Endothelial cell of umbilical vein (primary cell): Measurements from ENCODE around the gene SELENOM. TPM values are rescaled to one million over a fixed set of nuclear protein-coding genes. Genes with fewer than 3 reads are reported as not detected.

Experiments
- BruUV-seq: library from RNA; stranded (reverse); fragments of 400-500 nt; replicated peaks from 2 replicates; lab custom pipeline; 2021; lab: Mats Ljungman, UMichigan
- CTCF ChIA-PET: fragments of 300-600, 350-600 bp; sonication (Branson Sonifier 250); formaldehyde crosslinking; loops from one replicate; lab custom pipeline; 2021; ENCODE audit warnings: antibody characterized with exemption, inconsistent platforms; lab: Charles Lee
- POLR2A ChIA-PET: fragments of 300-600, 350-600 bp; sonication (Branson Sonifier 250); formaldehyde crosslinking; loops from one replicate; lab custom pipeline; 2021; ENCODE audit warnings: antibody characterized with exemption, inconsistent platforms; lab: Charles Lee
- DNase-seq: peaks from one replicate; pipeline ENCODE4 v3.0.0-alpha.2; 2011; ENCODE audit warnings: low read depth, low spot score
- FAIRE-seq: peaks from 2 replicates; lab custom pipeline; 2011; peaks lifted over from hg19 to GRCh38; lab: Jason Lieb, UNC
- H2AFZ ChIP-seq: 2 replicates; pipeline ENCODE4 v1.6.0; 2012; ENCODE audit warnings: low read depth, low read length, control low read depth, inconsistent platforms
- H3K27ac ChIP-seq: 2 replicates; pipeline ENCODE4 v1.5.1; 2011; ENCODE audit warnings: low read depth, mild to moderate bottlenecking, control low read depth, low read length, moderate library complexity; ENCODE audit not compliant: insufficient read depth
- H3K27me3 ChIP-seq, 2 experiments: 2 replicates each; pipeline versions ENCODE4 v1.6.0 to v1.6.1; 2011; ENCODE audit warnings: low read length in 2 of 2, mixed read lengths in 1 of 2; ENCODE audit not compliant: control insufficient read depth in 2 of 2, insufficient read depth in 2 of 2
- H3K36me3 ChIP-seq, 2 experiments: 2 replicates in 1 of 2; 3 replicates in 1 of 2; pipeline ENCODE4 v1.5.1; 2011; ENCODE audit warnings: low read length in 2 of 2, mild to moderate bottlenecking in 1 of 2, moderate library complexity in 1 of 2; ENCODE audit not compliant: control insufficient read depth in 2 of 2, insufficient read depth in 2 of 2; ENCODE audit errors: extremely low read depth in 1 of 2
- H3K4me1 ChIP-seq: 3 replicates; pipeline ENCODE4 v1.5.1; 2011; ENCODE audit warnings: mild to moderate bottlenecking, low read length; ENCODE audit not compliant: control insufficient read depth, insufficient read depth; ENCODE audit errors: extremely low read depth
- H3K4me2 ChIP-seq: 2 replicates; pipeline ENCODE4 v1.6.1; 2011; ENCODE audit warnings: low read length, control low read depth, mixed read lengths; ENCODE audit not compliant: insufficient read depth
- H3K4me3 ChIP-seq, 3 experiments: fragments of 200-600 bp in 1 of 3; sonication (generic), shearing (Covaris generic) in 1 of 3; replicated peaks in 1 of 3; 2 replicates each; pipeline ENCODE4 v1.5.1; 2011 to 2016; ENCODE audit warnings: control low read depth in 3 of 3, low read length in 3 of 3, mild to moderate bottlenecking in 2 of 3, inconsistent platforms in 1 of 3, low read depth in 1 of 3, moderate library complexity in 1 of 3; ENCODE audit not compliant: insufficient read depth in 1 of 3
- H3K79me2 ChIP-seq: 2 replicates; pipeline ENCODE4 v1.6.0; 2012; ENCODE audit warnings: low read length, inconsistent platforms; ENCODE audit not compliant: control insufficient read depth, insufficient read depth
- H3K9ac ChIP-seq: replicated peaks from 2 replicates; pipeline ENCODE3; 2011; ENCODE audit warnings: low read length, control low read depth; ENCODE audit not compliant: insufficient read depth; ENCODE audit errors: extremely low read depth
- H3K9me1 ChIP-seq: replicated peaks from 3 replicates; pipeline ENCODE4 v1.6.0; 2011; ENCODE audit warnings: mild to moderate bottlenecking, low read length; ENCODE audit not compliant: control insufficient read depth, insufficient read depth; ENCODE audit errors: extremely low read depth
- H3K9me3 ChIP-seq: replicated peaks from 2 replicates; pipeline ENCODE4 v1.5.1; 2012; ENCODE audit warnings: low read length, inconsistent platforms; ENCODE audit not compliant: control insufficient read depth, insufficient read depth
- H4K20me1 ChIP-seq: replicated peaks from 2 replicates; pipeline ENCODE3; 2011; ENCODE audit warnings: mild to moderate bottlenecking, low read length; ENCODE audit not compliant: control insufficient read depth, insufficient read depth; ENCODE audit errors: extremely low read depth
- CTCF ChIP-seq, 2 donors: IDR thresholded peaks; 1 replicate in 1 of 2; 2 replicates in 1 of 2; pipeline ENCODE4 v1.5.1; 2011; ENCODE audit warnings: low read length in 2 of 2, mild to moderate bottlenecking in 2 of 2, moderate library complexity in 2 of 2, control low read depth in 1 of 2, inconsistent platforms in 1 of 2, low read depth in 1 of 2; ENCODE audit not compliant: insufficient read depth in 1 of 2; ENCODE audit errors: extremely low read depth in 1 of 2
- EZH2 ChIP-seq: IDR thresholded peaks from 2 replicates; pipeline ENCODE4 v1.6.1; 2012; ENCODE audit warnings: borderline replicate concordance, low read depth, mild to moderate bottlenecking, moderate library complexity, low read length, inconsistent platforms; ENCODE audit not compliant: severe bottlenecking
- FOS ChIP-seq: IDR thresholded peaks from 2 replicates; pipeline ENCODE4 v1.6.1; 2011; ENCODE audit warnings: mild to moderate bottlenecking, low read length, moderate library complexity, borderline replicate concordance; ENCODE audit not compliant: insufficient read depth
- GATA2 ChIP-seq: IDR thresholded peaks from 2 replicates; pipeline ENCODE4 v1.7.0; 2011; ENCODE audit warnings: low read depth, mild to moderate bottlenecking, moderate library complexity, mixed read lengths, low read length; ENCODE audit not compliant: insufficient read length, insufficient read depth
- MAX ChIP-seq: IDR thresholded peaks from 2 replicates; pipeline ENCODE4 v1.6.1; 2011; ENCODE audit not compliant: insufficient read depth, insufficient read length
- POLR2A ChIP-seq: IDR thresholded peaks from 2 replicates; pipeline ENCODE4 v1.6.1; 2012; ENCODE audit warnings: low read depth, mild to moderate bottlenecking, control low read depth, low read length
- dilution Hi-C: fragments of 300-500 bp; cut with MboI; formaldehyde crosslinking; loops from one replicate; pipeline ENCODE4 v1.15.0; 2019; ENCODE audit warnings: low sequenced_read_pairs; ENCODE audit not compliant: extremely low pct_ligation_motif_present
- intact Hi-C: fragments of 100-400 bp; cut with micrococcal nuclease; formaldehyde crosslinking; loops from one replicate; pipeline ENCODE4 v1.10.0; 2022
- polyA plus RNA-seq, 4 experiments: library from polyadenylated mRNA; depleted of rRNA in 3 of 4; stranded (reverse) in 3 of 4; unstranded in 1 of 4; fragments of >200 nt; gene quantifications; 2 replicates each; pipeline versions ENCODE4 v1.2.1 to v1.2.3, GENCODE V29; 2011 to 2012; ENCODE audit warnings: missing spikeins in 1 of 4
- total RNA-seq: library from RNA; stranded (reverse); gene quantifications from 2 replicates; pipeline ENCODE4 v1.2.3, GENCODE V29; 2021

SELENOM gene
- total and polyA plus RNA-seq, 2 donors (not counting 3 experiments of a cell fraction or from before 2014, with no cell fraction given): 29.6 to 87.1 TPM

GRCh38 chr22:31064369-31064768 lies 43.0 kb downstream of the SELENOM start:
- no peak for DNase-seq
- TF ChIP-seq EZH2: no peak
- no peak for TF ChIP-seq CTCF (IDR thresholded peaks at IDR 0.05; ENCODE audit: extremely low read depth in 1 of 2, insufficient read depth in 1 of 2, low read depth in 1 of 2, low read length in 2 of 2)
- no peak for TF ChIP-seq MAX
- TF ChIP-seq POLR2A: no peak
- TF ChIP-seq FOS: no peak
- no peak for TF ChIP-seq GATA2
- no peaks in the 10 kb centered on the region for H3K79me2 ChIP-seq
- no peak overlapping the region for H3K4me2 ChIP-seq
- H3K4me1 ChIP-seq: no peaks in the 10 kb centered on the region
- no peaks in the 10 kb centered on the region for H4K20me1 ChIP-seq
- ChIA-PET POLR2A (no interaction called here), CTCF (no interaction called here)
- intact Hi-C loops (no loop called here), dilution Hi-C loops (no loop called here)
- H2AFZ ChIP-seq: no peak overlapping the region
- no peaks in the 10 kb centered on the region for H3K36me3 ChIP-seq
- no peak overlapping the region for H3K9ac ChIP-seq
- no peak overlapping the region for H3K4me3 ChIP-seq
- BruUV-seq: no TSS peak
- H3K27me3 ChIP-seq: no peaks in the 10 kb centered on the region
- no peak overlapping the region for H3K27ac ChIP-seq
- FAIRE-seq: no peak
- H3K9me3 ChIP-seq: no peaks in the 10 kb centered on the region
- H3K9me1 ChIP-seq: no peaks in the 10 kb centered on the region
